ENCODE data around the gene WHAMM.

The WHAMM gene

GRCh38 chr15:82870727-82871320 lies 61.4 kb downstream of the WHAMM start:
- no peak for DNase-seq (ENCODE audit: low read depth)

DNA sequence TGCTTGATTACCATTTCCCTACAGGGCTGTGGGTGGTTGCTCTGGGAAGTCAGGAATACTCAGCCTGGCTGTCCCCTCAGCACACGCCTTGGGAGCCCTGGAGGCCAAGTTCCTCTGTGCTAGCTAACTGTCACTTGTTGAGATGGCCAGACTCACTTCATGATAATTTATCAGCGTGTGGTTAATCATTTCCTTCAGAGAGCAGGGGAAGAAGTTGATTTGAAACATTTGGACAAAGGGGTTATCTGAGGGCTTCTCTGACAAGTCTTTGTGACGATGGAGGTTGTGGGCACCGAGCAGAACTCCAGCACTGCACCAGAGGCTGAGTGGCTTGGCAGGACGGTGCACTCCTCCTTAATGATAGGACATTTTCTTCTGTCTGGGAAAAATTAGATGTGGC lies 61.9 kb downstream of the WHAMM start:
- no peak for DNase-seq (ENCODE audit: low read depth)

GRCh38 chr15:82871832-82872484 lies 62.5 kb downstream of the WHAMM start:
- no peak for DNase-seq (ENCODE audit: low read depth)

DNA sequence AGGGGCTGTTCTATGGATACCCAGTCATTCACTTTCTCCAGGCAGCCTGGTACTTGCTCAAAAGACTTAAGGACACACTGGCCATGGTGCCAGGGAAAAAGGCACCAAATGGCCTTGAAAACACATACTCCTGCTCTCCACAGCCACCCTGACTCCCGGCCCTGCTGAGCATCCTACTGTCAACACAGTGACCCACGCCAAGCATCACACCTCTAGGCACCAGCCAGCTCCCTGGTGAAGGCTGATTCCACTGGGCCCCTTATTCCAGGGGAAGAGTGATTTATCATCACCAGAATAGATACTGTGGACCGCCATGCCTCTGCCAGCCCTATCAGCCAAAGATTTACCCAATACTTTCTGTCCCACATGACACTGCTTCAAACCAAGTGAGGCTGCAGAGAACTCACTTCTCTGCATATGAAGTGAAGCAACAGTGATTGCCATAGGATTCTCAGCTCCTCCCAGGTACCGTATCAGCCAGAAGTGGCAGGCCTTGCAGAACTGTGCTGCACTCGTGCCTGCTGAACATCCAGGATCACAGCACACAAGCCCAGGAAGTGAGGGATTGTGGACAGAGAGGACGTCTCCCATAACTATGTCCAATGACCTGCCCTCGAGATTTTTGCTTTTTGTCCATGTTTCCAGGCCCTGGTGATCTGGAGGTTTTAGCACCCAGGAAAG lies 63.7 kb downstream of the WHAMM start:
- no peak for DNase-seq (ENCODE audit: low read depth)

GRCh38 chr15:82874267-82874666 lies 64.8 kb downstream of the WHAMM start:
- no peak for DNase-seq (ENCODE audit: low read depth)

DNA sequence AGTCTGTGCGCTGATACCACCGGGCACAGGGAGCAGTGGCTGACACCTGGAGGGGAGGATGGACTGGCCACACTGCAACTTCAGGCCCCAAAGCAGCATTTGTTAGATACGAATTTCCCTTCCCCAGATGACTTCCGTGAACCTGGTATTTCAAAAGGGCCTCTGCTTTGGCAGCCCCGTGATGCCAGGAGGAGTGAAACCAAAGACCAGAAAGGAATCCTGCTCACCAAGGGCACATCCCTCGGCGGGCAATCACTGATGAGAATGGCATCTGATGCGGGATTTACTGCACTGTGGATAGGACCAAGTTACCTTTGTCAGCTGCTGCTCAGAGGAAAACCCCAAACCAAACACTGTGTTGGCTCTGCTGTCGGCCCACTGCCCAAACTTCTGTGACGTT lies 65.5 kb downstream of the WHAMM start:
- DNase-seq (ENCODE audit: low read depth): no peak

GRCh38 chr15:82875411-82876003 lies 66.1 kb downstream of the WHAMM start:
- DNase-seq (ENCODE audit: low read depth): no peak

DNA sequence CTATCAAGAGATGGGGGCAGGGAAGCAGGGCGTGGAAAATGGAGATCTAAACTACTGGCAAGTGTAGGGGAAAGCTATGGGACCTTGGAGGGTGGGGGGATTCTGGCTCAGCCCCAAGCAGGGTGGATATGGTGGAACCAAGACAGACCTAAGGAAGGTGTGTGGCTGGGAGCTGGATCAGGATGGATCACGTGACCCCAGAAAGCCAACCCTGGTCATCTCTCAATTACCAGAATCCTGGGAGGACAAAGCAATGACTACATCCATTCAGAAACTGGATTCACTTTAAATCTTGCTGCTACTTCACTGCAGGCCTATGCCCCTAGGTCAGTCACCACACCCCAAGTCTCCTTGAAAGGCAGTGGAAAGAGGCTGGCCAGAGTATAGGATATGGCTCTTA lies 68.4 kb downstream of the WHAMM start:
- no peak for DNase-seq (ENCODE audit: low read depth)

GRCh38 chr15:82878325-82878724 lies 68.9 kb downstream of the WHAMM start:
- DNase-seq (ENCODE audit: low read depth): no peak

DNA sequence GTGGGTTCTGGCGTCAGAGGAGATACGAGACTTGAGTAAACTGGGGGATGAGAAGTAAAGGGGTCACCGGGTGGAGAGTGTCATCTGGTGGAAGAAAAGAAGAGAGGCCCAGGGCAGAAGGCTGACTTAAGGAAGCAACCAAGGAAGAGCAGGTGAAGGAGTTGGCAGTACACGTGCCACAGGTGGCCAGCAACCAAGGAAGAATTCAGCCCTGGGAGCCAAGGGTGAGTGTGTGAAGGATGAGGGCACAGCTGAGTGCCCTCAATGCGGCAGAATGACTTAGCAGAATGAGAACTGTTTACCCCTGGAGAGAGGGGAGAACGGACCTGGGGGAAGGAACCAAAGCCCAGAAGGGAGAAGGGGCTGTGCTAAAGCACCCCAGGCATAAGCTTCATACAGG lies 71.3 kb downstream of the WHAMM start:
- DNase-seq (ENCODE audit: low read depth): no peak

DNA sequence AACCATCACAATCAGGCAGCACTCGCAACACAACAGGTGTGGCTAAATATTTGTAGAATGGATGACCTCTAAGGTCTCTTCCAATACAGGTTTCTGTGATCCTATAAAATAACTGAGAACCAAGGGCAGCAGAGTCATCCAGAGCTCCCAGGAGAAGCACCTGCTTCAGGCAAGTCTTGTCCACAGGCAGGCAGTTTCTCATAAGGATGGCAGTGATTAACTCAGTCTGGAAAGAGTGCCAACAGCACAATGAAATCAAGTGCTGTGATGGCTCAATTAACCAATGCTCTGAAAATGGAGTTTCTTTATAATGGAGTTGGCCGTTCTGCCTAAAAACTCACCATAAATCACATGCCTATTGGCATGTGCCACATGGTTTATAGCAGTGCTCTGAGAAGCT lies 72.3 kb downstream of the WHAMM start:
- DNase-seq (ENCODE audit: low read depth): no peak

- no peak for DNase-seq (ENCODE audit: low read depth)
Measured at GRCh38 chr15:82882273-82882928, 73.0 kb downstream of the WHAMM start.

Measured in stimulated activated CD8-positive, alpha-beta memory T cell treated with anti-CD3 and anti-CD28 coated beads, Interleukin-7, amount 100 ng/mL, for 24 hours (primary cell).